OCI-LY3 (cell line): Measurements from ENCODE around the gene ALDH3B2.
"Not testable (repeated sequence)": the region's sequence is repeated elsewhere in the genome, so short reads cannot be mapped to it uniquely, and the experiment has no call there.

Experiments
- EZH2phosphoT487 ChIP-seq: fragments of 200-600 bp; shearing (Covaris generic); IDR thresholded peaks from 2 replicates; pipeline ENCODE4 v1.6.1; 2018; ENCODE audit warnings: antibody characterized with exemption, mixed run types, low read depth
- TF ChIP-seq, protein P1 (sequence below): fragments of 200-600, 300-600 bp; sonication (generic); IDR thresholded peaks from 2 replicates; pipeline ENCODE4 v1.5.1; 2014; ENCODE audit warnings: antibody characterized with exemption, low read length, low read depth

DNA sequence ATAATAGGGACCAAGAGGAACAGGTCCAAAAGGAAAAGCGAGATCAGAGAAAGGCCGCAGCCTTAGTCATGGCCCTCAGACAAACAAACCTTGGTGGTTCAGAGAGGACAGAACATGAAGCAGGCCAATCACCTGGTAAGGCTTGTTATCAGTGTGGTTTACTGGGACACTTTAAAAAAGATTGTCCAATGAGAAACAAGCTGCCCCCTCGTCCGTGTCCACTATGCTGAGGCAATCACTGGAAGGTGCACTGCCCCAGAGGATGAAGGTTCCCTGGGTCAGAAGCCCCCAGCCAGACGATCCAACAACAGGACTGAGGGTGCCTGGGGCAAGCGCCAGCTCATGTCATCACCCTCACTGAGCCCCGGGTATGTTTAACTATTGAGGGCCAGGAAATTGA, 51.5 kb downstream of the ALDH3B2 start:
- TF ChIP-seq, protein P1, sequence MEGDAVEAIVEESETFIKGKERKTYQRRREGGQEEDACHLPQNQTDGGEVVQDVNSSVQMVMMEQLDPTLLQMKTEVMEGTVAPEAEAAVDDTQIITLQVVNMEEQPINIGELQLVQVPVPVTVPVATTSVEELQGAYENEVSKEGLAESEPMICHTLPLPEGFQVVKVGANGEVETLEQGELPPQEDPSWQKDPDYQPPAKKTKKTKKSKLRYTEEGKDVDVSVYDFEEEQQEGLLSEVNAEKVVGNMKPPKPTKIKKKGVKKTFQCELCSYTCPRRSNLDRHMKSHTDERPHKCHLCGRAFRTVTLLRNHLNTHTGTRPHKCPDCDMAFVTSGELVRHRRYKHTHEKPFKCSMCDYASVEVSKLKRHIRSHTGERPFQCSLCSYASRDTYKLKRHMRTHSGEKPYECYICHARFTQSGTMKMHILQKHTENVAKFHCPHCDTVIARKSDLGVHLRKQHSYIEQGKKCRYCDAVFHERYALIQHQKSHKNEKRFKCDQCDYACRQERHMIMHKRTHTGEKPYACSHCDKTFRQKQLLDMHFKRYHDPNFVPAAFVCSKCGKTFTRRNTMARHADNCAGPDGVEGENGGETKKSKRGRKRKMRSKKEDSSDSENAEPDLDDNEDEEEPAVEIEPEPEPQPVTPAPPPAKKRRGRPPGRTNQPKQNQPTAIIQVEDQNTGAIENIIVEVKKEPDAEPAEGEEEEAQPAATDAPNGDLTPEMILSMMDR: not testable (repeated sequence)
- not testable (repeated sequence) for TF ChIP-seq EZH2phosphoT487
